ENCODE results near the gene CERS6. TPM values are rescaled to one million over a fixed set of nuclear protein-coding genes. Genes with fewer than 3 reads are reported as not detected.

Gene CERS6
- total RNA-seq, 1 donor from 2014 or later: 27.7 TPM

- H3K9me3 ChIP-seq: no peaks in the 10 kb centered on the region
- no peak overlapping the region for H3K4me3 ChIP-seq
- no peak for DNase-seq (ENCODE audit: extremely low spot score in 2 of 2)
- H3K27ac ChIP-seq: no peak overlapping the region
- TF ChIP-seq POLR2AphosphoS5 (IDR thresholded peaks at IDR 0.05; ENCODE audit: insufficient read depth in 1 of 2, low read depth in 1 of 2): no peak
- TF ChIP-seq CTCF (IDR thresholded peaks at IDR 0.05): no peak
- TF ChIP-seq POLR2A (IDR thresholded peaks at IDR 0.05): no peak
- no peaks in the 10 kb centered on the region for H3K36me3 ChIP-seq
- H3K27me3 ChIP-seq: no peaks in the 10 kb centered on the region
- H3K4me1 ChIP-seq: no peaks in the 10 kb centered on the region
- intact Hi-C loops (cut with DNase I): no loop called here
Observed at GRCh38 chr2:168719446-168719845, 263.4 kb downstream of the CERS6 start.

GRCh38 chr2:168722592-168722991 lies 266.5 kb downstream of the CERS6 start:
- Histone ChIP-seq H3K27me3 (no peaks in the 10 kb centered on the region), H3K4me3 (no peak overlapping the region), H3K4me1 (no peaks in the 10 kb centered on the region), H3K36me3 (no peaks in the 10 kb centered on the region), H3K9me3 (no peaks in the 10 kb centered on the region), H3K27ac (no peak overlapping the region)
- DNase-seq (ENCODE audit: extremely low spot score in 2 of 2): no peak
- intact Hi-C loops (cut with DNase I): no loop called here
- TF ChIP-seq POLR2AphosphoS5 (IDR thresholded peaks at IDR 0.05; ENCODE audit: insufficient read depth in 1 of 2, low read depth in 1 of 2) (no peak), CTCF (IDR thresholded peaks at IDR 0.05) (no peak), POLR2A (IDR thresholded peaks at IDR 0.05) (no peak)

- DNase-seq (ENCODE audit: extremely low spot score in 2 of 2): no peak
- no peaks in the 10 kb centered on the region for H3K36me3 ChIP-seq
- no peaks in the 10 kb centered on the region for H3K4me1 ChIP-seq
- H3K27me3 ChIP-seq: no peaks in the 10 kb centered on the region
- H3K4me3 ChIP-seq: no peak overlapping the region
- H3K9me3 ChIP-seq: no peaks in the 10 kb centered on the region
- intact Hi-C loops (cut with DNase I): no loop called here
- no peak overlapping the region for H3K27ac ChIP-seq
- no peak for TF ChIP-seq CTCF (IDR thresholded peaks at IDR 0.05)
- TF ChIP-seq POLR2A (IDR thresholded peaks at IDR 0.05): no peak
- TF ChIP-seq POLR2AphosphoS5 (IDR thresholded peaks at IDR 0.05; ENCODE audit: insufficient read depth in 1 of 2, low read depth in 1 of 2): no peak
Observed at GRCh38 chr2:168723275-168723899, 267.3 kb downstream of the CERS6 start.

GRCh38 chr2:168726375-168726774 lies 270.3 kb downstream of the CERS6 start:
- no peak overlapping the region for H3K27ac ChIP-seq
- no peaks in the 10 kb centered on the region for H3K4me1 ChIP-seq
- TF ChIP-seq POLR2A (IDR thresholded peaks at IDR 0.05): no peak
- TF ChIP-seq CTCF (IDR thresholded peaks at IDR 0.05): no peak
- TF ChIP-seq POLR2AphosphoS5 (IDR thresholded peaks at IDR 0.05; ENCODE audit: insufficient read depth in 1 of 2, low read depth in 1 of 2): no peak
- DNase-seq (ENCODE audit: extremely low spot score in 2 of 2): no peak
- H3K4me3 ChIP-seq: no peak overlapping the region
- intact Hi-C loops (cut with DNase I): no loop called here
- H3K36me3 ChIP-seq: no peaks in the 10 kb centered on the region
- no peaks in the 10 kb centered on the region for H3K27me3 ChIP-seq
- H3K9me3 ChIP-seq: no peaks in the 10 kb centered on the region

- Histone ChIP-seq H3K36me3 (no peaks in the 10 kb centered on the region), H3K9me3 (no peaks in the 10 kb centered on the region), H3K27me3 (no peaks in the 10 kb centered on the region), H3K27ac (no peak overlapping the region), H3K4me3 (no peak overlapping the region), H3K4me1 (no peaks in the 10 kb centered on the region)
- no peak for TF ChIP-seq POLR2AphosphoS5 (IDR thresholded peaks at IDR 0.05; ENCODE audit: insufficient read depth in 1 of 2, low read depth in 1 of 2)
- no peak for TF ChIP-seq CTCF (IDR thresholded peaks at IDR 0.05)
- no peak for TF ChIP-seq POLR2A (IDR thresholded peaks at IDR 0.05)
- intact Hi-C loops (cut with DNase I): no loop called here
- no peak for DNase-seq (ENCODE audit: extremely low spot score in 2 of 2)
Observed at GRCh38 chr2:168727904-168728470, 271.9 kb downstream of the CERS6 start.
